ENCODE data around the gene RBKS. TPM values are rescaled to one million over a fixed set of nuclear protein-coding genes. Genes with fewer than 3 reads are reported as not detected.

The RBKS gene
- total and polyA plus RNA-seq, 2 of the 8 experiments (the other 6 are each of a cell fraction or from before 2014, with no cell fraction given) = 1.1 to 1.5 TPM

DNA sequence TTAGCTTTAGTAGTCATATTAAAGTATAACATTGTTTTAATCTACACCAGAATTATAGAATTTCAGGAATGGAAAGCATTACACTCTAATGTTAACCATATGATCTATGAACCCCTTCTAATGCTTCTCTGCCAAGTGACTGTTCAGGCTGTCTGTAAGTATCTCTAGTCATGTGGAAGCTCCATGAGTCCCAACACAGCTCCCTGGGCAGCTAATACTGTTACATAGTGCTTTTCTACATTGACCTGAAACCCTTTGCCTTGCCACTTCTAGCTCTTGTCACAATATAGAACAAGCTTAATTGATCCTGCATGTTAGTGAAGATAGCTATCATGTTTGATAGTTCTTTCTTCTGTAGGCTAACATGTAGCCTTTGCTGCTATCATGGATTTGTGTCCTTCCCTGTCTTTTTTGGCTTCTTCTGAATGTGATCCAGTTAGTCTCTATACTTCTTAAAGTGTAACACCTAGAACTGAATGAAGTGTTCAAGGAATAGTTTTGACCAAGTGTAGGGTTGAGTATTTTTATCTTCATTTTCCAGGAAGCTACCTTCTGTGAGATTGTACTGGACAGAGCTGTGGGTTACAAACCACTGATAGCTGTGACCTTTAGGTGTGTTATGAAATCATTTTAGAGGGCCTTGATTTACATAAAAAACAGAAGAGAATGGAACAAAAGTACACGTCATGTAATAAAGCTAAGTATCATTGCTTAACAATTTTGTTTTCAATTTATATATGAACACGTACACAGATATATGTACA, 24.0 kb upstream of the RBKS start:
- H3K4ac ChIP-seq (replicated peaks; ENCODE audit: insufficient read length, low read depth, low read length) = no peak overlapping the region
- H4K5ac ChIP-seq (ENCODE audit: insufficient read length, low read depth, low read length) = no peak overlapping the region
- no peak overlapping the region for H3K18ac ChIP-seq (ENCODE audit: extremely low read depth, low read length)
- no peak overlapping the region for H3K56ac ChIP-seq (replicated peaks; ENCODE audit: insufficient read length, low read depth, low read length)
- TF ChIP-seq JUND (IDR thresholded peaks at IDR 0.05; ENCODE audit: low read length) = no peak
- H3K79me2 ChIP-seq (ENCODE audit: control insufficient read depth in 1 of 2, insufficient read depth in 2 of 2, low read length in 2 of 2) = no peaks in the 10 kb centered on the region
- H4K91ac ChIP-seq (replicated peaks; ENCODE audit: insufficient read length, low read length) = no peak overlapping the region
- no peaks in the 10 kb centered on the region for H4K20me1 ChIP-seq (replicated peaks in 1 of 2; ENCODE audit: control insufficient read depth in 1 of 2, insufficient read depth in 2 of 2, low read length in 2 of 2)
- H3K9me3 ChIP-seq (ENCODE audit: insufficient read depth in 2 of 2, low read depth in 1 of 2, low read length in 1 of 2) = no peaks in the 10 kb centered on the region
- 87% methylated on average over 2 of the region's 2 CpGs; no CpG with 5 or more reads in 1 of the 2 experiments for WGBS, 2 experiments (ENCODE audit: extremely low coverage in 1 of 2, insufficient coverage in 1 of 2, insufficient read length in 1 of 2, insufficient replicate concordance in 2 of 2, low coverage in 1 of 2, low lambda C conversion rate in 2 of 2, missing lambda C conversion rate in 1 of 2)
- POLR2A ChIA-PET (ENCODE audit: partially characterized antibody) = no interaction called here
- H2BK12ac ChIP-seq (ENCODE audit: low read depth, low read length) = no peak overlapping the region
- H2BK20ac ChIP-seq (ENCODE audit: low read length) = no peak overlapping the region
- DNase-seq (ENCODE audit: low read depth in 1 of 2, low spot score in 2 of 2) (no peak), FAIRE-seq (no peak)
- H3K4me2 ChIP-seq (ENCODE audit: insufficient read depth in 1 of 2, low read depth in 2 of 2, low read length in 2 of 2) = no peak overlapping the region
- H3K27ac ChIP-seq (ENCODE audit: low read depth, low read length) = no peak overlapping the region
- no peaks in the 10 kb centered on the region for H3K36me3 ChIP-seq (ENCODE audit: control insufficient read depth in 2 of 4, insufficient read depth in 4 of 4, low read length in 3 of 4)
- no peak overlapping the region for H3K4me3 ChIP-seq (ENCODE audit: extremely low read depth in 1 of 4, insufficient read depth in 2 of 4, low read depth in 3 of 4, low read length in 4 of 4)
- H2AFZ ChIP-seq (ENCODE audit: low read length) = no peak overlapping the region
- 0 out of 7 replicates have a peak, but pooled peaks cover 0 to 2% (median 0%) of the 10 kb centered on the region in 4 experiments for H3K4me1 ChIP-seq (replicated peaks in 1 of 4; ENCODE audit: control insufficient read depth in 3 of 4, insufficient read depth in 4 of 4, low read length in 3 of 4)
- H3K14ac ChIP-seq (ENCODE audit: insufficient read length) = no peak overlapping the region
- no peak overlapping the region for H3K9ac ChIP-seq (replicated peaks in 1 of 4; ENCODE audit: extremely low read depth in 1 of 4, low read depth in 3 of 4, low read length in 3 of 4)
- no peaks in the 10 kb centered on the region for H3K79me1 ChIP-seq (ENCODE audit: low read depth, low read length)
- H3K27me3 ChIP-seq (replicated peaks in 1 of 4; ENCODE audit: control insufficient read depth in 3 of 4, extremely low read depth in 1 of 4, insufficient read depth in 3 of 4, low read length in 3 of 4) = no peaks in the 10 kb centered on the region
- H2BK5ac ChIP-seq (ENCODE audit: low read depth, low read length) = no peak overlapping the region
- no peak overlapping the region for H4K8ac ChIP-seq (ENCODE audit: extremely low read depth, insufficient read depth, low read length)
- H2BK120ac ChIP-seq (replicated peaks; ENCODE audit: low read depth, low read length) = no peak overlapping the region
- no peak overlapping the region for H2BK15ac ChIP-seq (ENCODE audit: low read length)
- no peak overlapping the region for H3K23ac ChIP-seq (ENCODE audit: insufficient read length)
- CTCF ChIA-PET (ENCODE audit: partially characterized antibody) = interaction anchor here (1.0 to 1.5 kb wide), 3 partner anchors 9 to 191 kb away, joined by 3 read pairs; no protein-coding TSS in a partner anchor
- H3K23me2 ChIP-seq (ENCODE audit: low read depth, low read length) = no peaks in the 10 kb centered on the region
- H2AK5ac ChIP-seq (ENCODE audit: low read depth, low read length) = no peak overlapping the region

Data from H1 (cell line).